Activated T-cell treated with anti-CD3 and anti-CD28 coated beads, Interleukin-2, amount 50 U/mL, for 72 hours (primary cell): ENCODE measurements around the gene RAPH1. TPM values are rescaled to one million over a fixed set of nuclear protein-coding genes. Genes with fewer than 3 reads are reported as not detected.

Experiments used
- ATAC-seq, 2 donors: fragments of 150-1000 bp; cut with Tn5 transposase; replicated peaks in 1 of 2; 2 replicates each; pipeline ENCODE4 v1.10.0; 2021; ENCODE audit warnings: moderate library complexity in 2 of 2, mild to moderate bottlenecking in 1 of 2
- DNase-seq, 2 donors: peaks; one replicate each; pipeline ENCODE4 v3.0.0; 2021 to 2022; ENCODE audit warnings: mixed read lengths in 1 of 2
- H3K27ac Mint-ChIP-seq: one replicate; pipeline ENCODE4 v1.8.0; 2022; ENCODE audit warnings: mild to moderate bottlenecking, moderate library complexity, mixed read lengths
- H3K27me3 Mint-ChIP-seq: one replicate; pipeline ENCODE4 v1.8.0; 2022; ENCODE audit warnings: low read depth, mixed read lengths
- H3K36me3 Mint-ChIP-seq, 2 donors: one replicate each; pipeline ENCODE4 v1.8.0; 2022; ENCODE audit warnings: mixed read lengths in 2 of 2, mild to moderate bottlenecking in 1 of 2; ENCODE audit not compliant: insufficient read depth in 2 of 2
- H3K4me1 Mint-ChIP-seq: one replicate; pipeline ENCODE4 v1.8.0; 2022; ENCODE audit warnings: low read depth, mixed read lengths
- H3K4me3 Mint-ChIP-seq, 2 donors: one replicate each; pipeline ENCODE4 v1.8.0; 2022; ENCODE audit warnings: mild to moderate bottlenecking in 2 of 2, mixed read lengths in 2 of 2, moderate library complexity in 2 of 2
- H3K9me3 Mint-ChIP-seq, 2 donors: one replicate each; pipeline ENCODE4 v1.8.0; 2022; ENCODE audit warnings: mixed read lengths in 2 of 2
- total RNA-seq, 2 donors: library from RNA; stranded (reverse); gene quantifications; one replicate each; pipeline ENCODE4 v1.2.3, GENCODE V29; 2022

Gene RAPH1
- 1 to 10 TPM; 3.7 to 6.0 TPM for total RNA-seq

- Mint-ChIP-seq H3K27me3 (peaks cover 38% of the 10 kb centered on the region), H3K4me1 (peaks cover 36% of the 10 kb centered on the region), H3K9me3 (peaks cover 14 to 19% of the 10 kb centered on the region in 2 donors), H3K27ac (peak within 1 kb of the TSS; percentile 88), H3K4me3 (peak within 1 kb of the TSS; percentile 86 to 87), H3K36me3 (peaks cover 10 to 21% of the 10 kb centered on the region in 2 donors)
- peak; percentile 67 to 69 for DNase-seq
- ATAC-seq, result peak; percentile 80 to 85
Observed at GRCh38 chr2:203535078-203535783, at the start of gene RAPH1. TSS of gene RAPH1 (minus strand) at chr2:203535301. CDS start at chr2:203495353, 39,948 bp downstream.

- H3K9me3 Mint-ChIP-seq, result no peaks in the 10 kb centered on the region
- no peak for ATAC-seq
- H3K27ac Mint-ChIP-seq, result no peak overlapping the region
- no peaks in the 10 kb centered on the region for H3K36me3 Mint-ChIP-seq
- peaks cover 33% of the 10 kb centered on the region for H3K4me1 Mint-ChIP-seq
- no peak for DNase-seq
- H3K4me3 Mint-ChIP-seq, result no peak overlapping the region
- H3K27me3 Mint-ChIP-seq, result peaks cover 6% of the 10 kb centered on the region
Observed at GRCh38 chr2:203584784-203585183, 49.7 kb upstream of the RAPH1 start.

DNA sequence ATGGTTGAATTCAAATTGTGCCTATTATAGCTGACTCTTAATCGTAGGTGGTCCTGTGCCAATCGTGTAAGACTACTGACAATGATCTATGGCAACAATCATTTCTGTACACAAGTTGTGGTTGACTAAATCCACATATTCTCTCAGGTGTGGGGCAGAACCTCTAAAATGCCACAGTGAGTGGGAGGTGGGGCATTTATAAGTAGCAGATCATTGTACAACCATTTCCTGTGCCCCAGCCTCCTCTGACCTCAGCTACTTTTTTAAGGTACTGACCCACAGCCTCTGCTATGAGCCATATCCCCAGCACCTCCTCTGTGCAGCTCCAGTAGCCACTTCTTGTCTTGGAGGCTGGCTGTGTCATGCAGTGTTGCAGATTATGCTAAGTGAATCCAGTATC lies 48.6 kb upstream of the RAPH1 start:
- H3K9me3 Mint-ChIP-seq, result no peaks in the 10 kb centered on the region
- ATAC-seq, result peak; percentile 75
- H3K27me3 Mint-ChIP-seq, result peaks cover 6% of the 10 kb centered on the region
- H3K27ac Mint-ChIP-seq, result no peak overlapping the region
- peak; percentile 61 to 70 for DNase-seq
- peak overlapping the region in 1 of 2 donors; percentile 29 for H3K4me3 Mint-ChIP-seq
- no peaks in the 10 kb centered on the region for H3K36me3 Mint-ChIP-seq
- H3K4me1 Mint-ChIP-seq, result peaks cover 44% of the 10 kb centered on the region

DNA sequence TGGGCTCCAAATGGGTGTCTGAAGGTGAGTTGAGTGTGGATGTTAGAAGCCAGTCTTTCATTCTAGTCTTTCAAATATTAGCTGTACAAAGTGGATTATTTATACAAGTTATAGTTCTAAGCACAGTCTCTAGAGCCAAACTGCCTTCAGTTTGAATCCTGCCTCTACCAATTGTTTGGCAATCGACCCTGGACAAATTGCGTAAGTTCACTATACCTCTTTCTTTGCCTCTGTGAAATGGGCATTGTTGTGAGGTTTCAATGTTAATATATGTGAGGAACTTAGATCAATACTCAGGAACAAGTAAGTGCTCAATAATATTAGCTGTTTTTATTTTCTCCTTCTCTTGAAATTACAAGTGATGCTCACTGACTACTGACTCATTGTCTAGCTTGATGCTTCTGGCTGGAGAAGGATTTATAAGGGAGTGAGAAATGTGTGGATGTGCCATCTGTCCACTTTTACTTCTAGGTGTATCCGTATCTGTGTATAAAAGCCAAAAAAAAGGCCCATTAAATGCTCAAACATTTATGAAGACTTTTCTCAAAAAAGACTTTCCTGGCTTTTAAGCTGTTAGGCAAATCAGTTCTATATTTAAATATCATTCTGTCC lies 48.1 kb upstream of the RAPH1 start:
- Mint-ChIP-seq H3K4me1 (peaks cover 45% of the 10 kb centered on the region), H3K4me3 (no peak overlapping the region)

GRCh38 chr2:203582468-203582867 lies 47.4 kb upstream of the RAPH1 start:
- peaks cover 6% of the 10 kb centered on the region for H3K27me3 Mint-ChIP-seq
- DNase-seq (no peak), ATAC-seq (no peak)
- no peaks in the 10 kb centered on the region for H3K36me3 Mint-ChIP-seq
- no peak overlapping the region for H3K27ac Mint-ChIP-seq
- H3K4me1 Mint-ChIP-seq, result peaks cover 45% of the 10 kb centered on the region
- no peak overlapping the region for H3K4me3 Mint-ChIP-seq
- H3K9me3 Mint-ChIP-seq, result no peaks in the 10 kb centered on the region

More for the DNA sequence above, 48.1 kb upstream of the RAPH1 start:
- no peaks in the 10 kb centered on the region for H3K9me3 Mint-ChIP-seq
- DNase-seq (no peak), ATAC-seq (no peak)
- peaks cover 6% of the 10 kb centered on the region for H3K27me3 Mint-ChIP-seq
- H3K36me3 Mint-ChIP-seq, result no peaks in the 10 kb centered on the region
- H3K27ac Mint-ChIP-seq, result no peak overlapping the region

GRCh38 chr2:203580844-203581243 lies 45.7 kb upstream of the RAPH1 start:
- DNase-seq (no peak), ATAC-seq (no peak)
- H3K4me1 Mint-ChIP-seq, result peaks cover 41% of the 10 kb centered on the region
- H3K4me3 Mint-ChIP-seq, result no peak overlapping the region
- no peaks in the 10 kb centered on the region for H3K36me3 Mint-ChIP-seq
- H3K27me3 Mint-ChIP-seq, result peaks cover 10% of the 10 kb centered on the region
- peaks cover 0 to 3% of the 10 kb centered on the region in 2 donors for H3K9me3 Mint-ChIP-seq
- H3K27ac Mint-ChIP-seq, result no peak overlapping the region

GRCh38 chr2:203579730-203580129 lies 44.6 kb upstream of the RAPH1 start:
- Mint-ChIP-seq H3K27me3 (peaks cover 9% of the 10 kb centered on the region), H3K36me3 (no peaks in the 10 kb centered on the region), H3K4me3 (peak overlapping the region in 1 of 2 donors; percentile 81), H3K4me1 (peaks cover 34% of the 10 kb centered on the region), H3K9me3 (peaks cover 0 to 3% of the 10 kb centered on the region in 2 donors), H3K27ac (peak overlapping the region; percentile 64)
- ATAC-seq, result no peak
- no peak for DNase-seq

DNA sequence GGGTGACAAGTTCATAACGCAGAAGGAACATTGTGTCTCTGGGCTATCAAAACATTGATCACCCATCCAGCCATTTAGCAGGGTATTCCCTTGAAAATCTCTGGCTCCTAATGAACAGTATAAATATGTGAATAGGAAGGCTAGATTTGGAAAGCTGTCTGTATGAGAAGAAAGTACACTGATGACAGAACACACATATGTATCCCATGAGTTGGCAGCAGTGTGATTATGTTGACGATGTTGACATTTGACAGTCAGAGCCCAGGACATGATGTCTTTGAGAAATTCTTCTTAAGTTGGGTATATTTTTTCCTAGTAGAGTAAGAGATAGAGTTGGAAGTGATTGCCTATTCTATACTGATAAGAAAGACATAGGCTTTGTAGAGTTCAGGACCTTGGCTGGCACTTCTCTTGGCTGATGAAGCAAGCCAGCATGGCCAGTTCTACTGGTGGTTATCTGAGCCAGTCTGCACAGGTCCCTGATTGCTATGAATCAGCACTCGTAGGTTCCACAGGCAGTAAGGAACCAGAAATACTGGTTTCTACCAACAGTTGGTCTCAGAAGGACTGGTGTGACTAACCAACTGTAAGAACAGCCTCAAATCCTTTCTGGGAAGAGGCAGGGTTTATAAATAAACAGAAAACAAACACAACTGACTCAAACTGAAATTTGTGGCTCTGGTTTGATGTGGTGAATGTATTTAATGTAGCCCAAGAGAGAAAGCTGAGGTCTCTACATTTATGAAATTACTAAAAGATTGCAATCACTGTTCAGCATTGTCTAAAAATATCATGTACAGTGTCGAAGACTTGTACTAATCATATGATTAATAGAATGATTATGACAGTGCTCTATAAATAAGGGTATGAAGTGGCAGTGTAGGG lies 43.9 kb upstream of the RAPH1 start:
- Mint-ChIP-seq H3K27me3 (peaks cover 9% of the 10 kb centered on the region), H3K9me3 (peaks cover 0 to 3% of the 10 kb centered on the region in 2 donors), H3K4me3 (peak overlapping the region in 1 of 2 donors; percentile 81), H3K36me3 (no peaks in the 10 kb centered on the region), H3K4me1 (peaks cover 28% of the 10 kb centered on the region), H3K27ac (peak overlapping the region; percentile 64)
- DNase-seq (peak; percentile 67 to 69), ATAC-seq (peak; percentile 92)

DNA sequence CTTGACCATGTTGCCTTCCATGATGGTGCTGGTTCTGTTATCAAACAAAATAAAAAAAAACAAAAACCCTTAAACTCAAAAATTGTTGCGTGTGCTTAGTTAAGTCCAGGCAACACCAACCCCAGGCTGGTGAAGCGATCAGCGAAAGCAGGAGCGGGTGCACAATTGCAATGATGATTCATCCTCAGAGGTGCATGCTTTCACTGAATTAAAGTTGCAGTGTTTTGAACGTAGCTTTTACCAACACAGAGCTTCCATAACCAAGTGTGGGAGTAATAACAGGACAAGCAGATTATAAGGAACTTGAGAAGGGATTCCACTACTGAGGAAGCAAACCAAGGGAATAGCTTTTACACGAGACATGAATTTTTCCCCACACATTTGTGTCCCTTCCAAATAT lies 39.7 kb upstream of the RAPH1 start:
- peaks cover 15% of the 10 kb centered on the region for H3K27me3 Mint-ChIP-seq
- peaks cover 13% of the 10 kb centered on the region for H3K4me1 Mint-ChIP-seq
- ATAC-seq (no peak), DNase-seq (no peak)
- H3K4me3 Mint-ChIP-seq, result no peak overlapping the region
- H3K36me3 Mint-ChIP-seq, result no peaks in the 10 kb centered on the region
- H3K9me3 Mint-ChIP-seq, result peaks cover 0 to 3% of the 10 kb centered on the region in 2 donors
- H3K27ac Mint-ChIP-seq, result no peak overlapping the region

DNA sequence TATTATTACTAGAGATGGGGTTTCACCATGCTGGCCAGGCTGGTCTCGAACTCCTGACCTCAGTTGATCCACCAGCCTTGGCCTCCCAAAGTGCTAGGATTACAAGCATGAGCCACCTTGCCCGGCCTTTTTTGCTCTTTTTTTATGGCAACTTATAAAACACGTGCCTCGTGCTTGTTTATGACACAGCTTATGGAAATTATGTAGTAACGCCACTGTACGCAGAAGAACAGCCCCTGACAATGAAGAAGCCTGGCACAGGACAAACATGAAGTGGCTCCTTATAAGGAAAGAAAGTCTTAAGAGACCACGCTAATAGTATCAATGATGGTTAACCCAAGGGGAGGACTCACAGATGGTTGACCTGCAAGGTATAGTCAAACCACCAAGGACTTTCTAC lies 37.2 kb upstream of the RAPH1 start:
- ATAC-seq (no peak), DNase-seq (no peak)
- H3K36me3 Mint-ChIP-seq, result no peaks in the 10 kb centered on the region
- H3K4me1 Mint-ChIP-seq, result no peaks in the 10 kb centered on the region
- H3K9me3 Mint-ChIP-seq, result peaks cover 0 to 3% of the 10 kb centered on the region in 2 donors
- no peak overlapping the region for H3K4me3 Mint-ChIP-seq
- peaks cover 15% of the 10 kb centered on the region for H3K27me3 Mint-ChIP-seq
- no peak overlapping the region for H3K27ac Mint-ChIP-seq

DNA sequence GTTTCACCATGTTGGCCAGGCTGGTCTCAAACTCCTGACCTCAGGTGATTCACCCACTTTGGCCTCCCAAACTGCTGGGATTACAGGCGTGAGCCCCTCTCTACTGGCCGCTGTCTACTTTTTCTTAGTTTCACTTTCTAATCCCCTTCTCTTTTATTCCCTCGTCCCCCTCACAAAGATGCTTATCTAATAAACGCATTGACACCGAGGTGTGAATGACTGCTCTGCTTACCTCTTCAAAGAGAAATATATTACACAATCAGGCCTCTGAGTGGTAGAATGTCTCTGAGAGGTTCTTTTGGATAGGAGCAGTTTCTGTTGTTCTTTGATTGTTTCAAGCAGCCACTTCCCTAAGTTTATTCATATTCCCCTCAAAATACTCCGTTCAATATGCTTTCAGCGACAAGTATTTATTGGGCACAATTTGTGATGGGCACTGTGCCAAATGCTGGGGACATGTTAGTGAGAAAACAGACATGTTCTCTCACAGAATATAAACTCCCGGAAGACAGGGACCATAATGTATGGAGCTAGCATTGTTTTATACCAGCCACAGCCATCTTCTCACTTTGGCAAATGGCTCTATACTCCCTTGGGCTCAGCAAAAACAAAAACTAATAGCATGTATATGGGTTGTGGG lies 34.7 kb upstream of the RAPH1 start:
- no peak overlapping the region for H3K4me3 Mint-ChIP-seq
- H3K27ac Mint-ChIP-seq, result no peak overlapping the region
- no peaks in the 10 kb centered on the region for H3K4me1 Mint-ChIP-seq
- H3K36me3 Mint-ChIP-seq, result no peaks in the 10 kb centered on the region
- no peaks in the 10 kb centered on the region for H3K9me3 Mint-ChIP-seq
- peaks cover 6% of the 10 kb centered on the region for H3K27me3 Mint-ChIP-seq
- no peak for DNase-seq
- ATAC-seq, result no peak

- Mint-ChIP-seq H3K27me3 (no peaks in the 10 kb centered on the region), H3K4me1 (no peaks in the 10 kb centered on the region), H3K36me3 (no peaks in the 10 kb centered on the region), H3K4me3 (no peak overlapping the region), H3K9me3 (no peaks in the 10 kb centered on the region), H3K27ac (no peak overlapping the region)
- no peak for DNase-seq
- no peak for ATAC-seq
Observed at GRCh38 chr2:203567691-203568090, 32.6 kb upstream of the RAPH1 start.
